ENCODE results near the gene CERT1.

- TF ChIP-seq ZNF274 (IDR thresholded peaks at IDR 0.05; ENCODE audit: low read depth, low read length) = no peak
- no peak for TF ChIP-seq YY1 (IDR thresholded peaks at IDR 0.05; ENCODE audit: insufficient read depth, insufficient read length)
- no peak for TF ChIP-seq SUZ12 (IDR thresholded peaks at IDR 0.05; ENCODE audit: extremely low read depth, insufficient read depth, insufficient read length)
Observed at GRCh38 chr5:75558221-75558620, 46.8 kb upstream of the CERT1 start.

Measured in NT2/D1 (cell line).